GM21576 (cell line): Measurements from ENCODE around the gene RNF182.
"Not testable (repeated sequence)": the region's sequence is repeated elsewhere in the genome, so short reads cannot be mapped to it uniquely, and the experiment has no call there.

Experiments used
- ATAC-seq: cut with Tn5 transposase; IDR thresholded peaks from one replicate; pipeline ENCODE4 v1.9.1; 2021; ENCODE audit warnings: mild to moderate bottlenecking, moderate library complexity; ENCODE audit not compliant: unreplicated experiment

The RNF182 gene

GRCh38 chr6:13953061-13953705 lies 28.4 kb downstream of the RNF182 start:
- no peak for ATAC-seq

GRCh38 chr6:13965582-13966127 lies 40.9 kb downstream of the RNF182 start:
- ATAC-seq = no peak

DNA sequence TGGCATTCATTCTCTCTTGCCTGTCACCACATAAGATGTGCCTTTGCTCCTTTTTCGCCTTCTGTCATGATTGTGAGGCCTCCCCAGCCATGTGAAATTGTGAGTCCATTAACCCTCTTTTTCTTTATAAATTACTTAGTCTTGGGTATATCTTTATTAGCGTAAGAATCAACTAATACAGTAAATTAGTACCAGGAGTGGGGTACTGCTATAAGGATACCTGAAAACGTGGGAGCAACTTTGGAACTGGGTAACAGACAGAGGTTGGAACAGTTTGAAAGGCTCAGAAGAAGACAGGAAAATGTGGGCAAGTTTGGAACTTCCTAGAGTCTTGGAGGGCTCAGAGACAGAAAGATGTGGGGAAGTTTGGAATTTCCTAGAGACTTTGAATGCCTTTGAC lies 46.6 kb downstream of the RNF182 start:
- ATAC-seq = no peak

GRCh38 chr6:13972602-13973001 lies 47.9 kb downstream of the RNF182 start:
- not testable (repeated sequence) for ATAC-seq

GRCh38 chr6:13973422-13973821 lies 48.7 kb downstream of the RNF182 start:
- ATAC-seq = not testable (repeated sequence)

DNA sequence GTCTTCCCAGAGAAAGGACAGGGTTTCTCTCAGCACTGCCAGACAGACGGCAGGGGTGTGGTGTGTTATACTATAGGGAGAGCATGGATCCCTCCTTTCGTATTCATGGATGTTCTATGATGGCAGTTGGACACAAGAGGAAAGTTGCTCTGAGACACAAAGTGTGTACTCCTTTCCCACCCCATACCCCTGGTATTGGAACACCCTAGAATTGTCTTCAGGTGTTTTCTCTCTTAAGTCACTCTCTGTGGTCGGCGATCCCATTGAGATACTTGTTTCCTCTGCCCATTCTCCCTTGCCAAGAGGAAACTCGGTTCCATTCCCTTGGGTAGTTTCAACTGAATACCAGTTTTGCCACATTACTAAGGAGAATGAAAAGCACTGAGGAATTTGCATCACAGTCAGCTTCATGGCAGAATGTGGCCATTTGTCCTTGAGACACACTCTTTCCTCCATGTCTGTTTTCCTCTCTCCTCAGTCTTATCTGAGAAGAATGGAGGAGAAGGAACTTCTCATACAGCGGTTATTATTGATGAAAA lies 53.4 kb downstream of the RNF182 start:
- no peak for ATAC-seq

DNA sequence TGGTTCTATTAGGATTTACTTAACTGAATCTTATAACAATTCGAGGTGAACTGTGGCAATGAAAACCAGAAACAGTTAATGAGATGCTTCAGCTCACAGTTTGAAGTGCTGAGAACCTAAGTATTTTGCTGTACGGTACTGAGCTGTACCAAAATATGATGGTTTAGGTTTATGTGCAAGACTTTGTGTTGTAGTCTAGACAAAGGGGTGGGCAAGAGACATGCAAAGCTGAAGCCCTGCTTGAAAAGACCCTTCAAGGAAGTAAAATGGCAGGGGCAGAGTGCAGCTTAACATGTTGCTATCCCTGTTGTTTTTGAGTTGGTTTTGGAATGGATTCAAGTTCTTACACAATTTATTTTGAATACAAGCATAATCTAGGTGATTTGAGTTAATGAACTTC lies 54.0 kb downstream of the RNF182 start:
- no peak for ATAC-seq

GRCh38 chr6:13979284-13980171 lies 54.8 kb downstream of the RNF182 start:
- no peak for ATAC-seq

GRCh38 chr6:13980534-13980933 lies 55.8 kb downstream of the RNF182 start:
- ATAC-seq = no peak

DNA sequence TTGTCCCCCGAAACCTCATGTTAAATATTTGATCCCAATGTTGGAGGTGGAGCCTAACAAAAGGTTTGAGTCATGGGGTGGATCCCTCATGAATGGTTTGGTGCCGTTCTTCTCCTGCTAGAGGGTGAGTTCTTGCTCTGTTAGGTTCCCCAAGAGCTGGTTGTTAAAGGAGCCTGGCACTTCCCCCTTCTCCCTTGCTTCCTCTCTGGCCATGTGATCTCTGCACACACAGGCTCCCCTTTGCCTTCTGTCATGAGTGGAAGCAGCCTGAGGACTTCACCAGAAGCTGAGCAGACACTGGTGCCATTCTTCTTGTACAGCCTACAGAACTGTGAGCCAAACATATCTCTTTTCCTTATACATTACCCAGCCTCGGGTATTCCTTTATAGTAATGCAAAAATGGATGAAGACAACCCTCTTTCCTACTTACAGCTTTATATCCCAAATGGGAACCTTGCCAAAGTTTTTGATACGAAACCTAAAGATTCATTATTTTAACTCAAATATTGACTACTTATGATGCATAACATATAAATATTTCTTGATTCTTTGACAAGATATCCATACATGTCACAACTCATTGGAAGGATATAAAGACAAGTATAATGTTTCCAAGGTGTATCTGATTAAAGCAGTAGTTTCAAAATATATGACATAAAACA lies 61.0 kb downstream of the RNF182 start:
- no peak for ATAC-seq

DNA sequence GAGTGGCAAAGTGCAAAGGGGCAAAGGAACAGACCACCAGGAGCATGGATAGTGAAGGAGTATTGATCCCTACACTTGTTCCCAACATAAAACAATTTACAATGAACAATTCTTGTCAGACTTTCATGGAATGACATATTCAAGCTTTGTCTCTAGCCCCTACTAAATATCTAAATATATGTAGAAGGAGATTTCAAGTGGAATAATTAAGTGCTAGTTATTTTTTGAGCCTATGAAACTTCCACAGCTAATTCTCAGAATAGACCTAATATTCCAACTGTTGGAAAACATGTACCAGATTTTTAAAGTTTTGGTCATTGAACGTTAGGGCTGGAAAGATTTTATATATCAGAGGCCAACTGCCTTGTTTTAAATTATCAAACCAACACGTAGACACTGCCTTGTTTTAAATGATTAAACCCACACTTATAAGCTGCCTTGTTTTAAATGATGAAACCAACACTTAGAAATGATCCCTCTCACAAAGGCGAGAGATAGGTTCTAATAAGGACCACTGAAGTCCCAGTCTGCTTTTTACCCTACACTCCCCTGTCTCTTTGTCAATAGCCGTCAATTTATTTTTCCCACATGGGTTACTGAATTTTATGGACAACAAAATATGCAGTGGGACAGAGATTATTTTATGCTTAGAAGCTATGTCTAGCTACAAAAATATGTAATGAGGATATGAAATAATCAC lies 62.1 kb downstream of the RNF182 start:
- ATAC-seq = no peak

DNA sequence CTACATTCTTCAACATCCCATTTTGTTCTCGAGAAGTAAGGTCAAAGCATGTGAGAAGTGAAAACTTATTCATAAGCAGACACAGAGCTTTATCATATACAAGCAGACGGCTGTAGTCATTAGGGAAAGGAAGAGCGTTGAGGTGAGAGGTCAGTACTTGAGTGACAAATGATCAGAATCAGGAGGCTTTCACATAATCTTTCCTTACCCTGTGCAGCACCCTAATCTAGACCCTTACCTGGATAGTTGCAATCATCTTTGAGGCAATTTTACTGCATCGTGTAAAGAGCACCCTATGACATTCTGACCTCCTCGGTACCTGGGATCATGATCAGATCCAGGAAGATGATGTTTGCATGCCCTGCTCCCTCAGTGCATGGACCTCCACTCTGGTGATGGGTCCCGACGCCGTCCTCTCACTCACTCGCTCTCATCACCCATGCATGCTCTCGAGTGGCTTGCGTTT lies 62.7 kb downstream of the RNF182 start:
- ATAC-seq = no peak

DNA sequence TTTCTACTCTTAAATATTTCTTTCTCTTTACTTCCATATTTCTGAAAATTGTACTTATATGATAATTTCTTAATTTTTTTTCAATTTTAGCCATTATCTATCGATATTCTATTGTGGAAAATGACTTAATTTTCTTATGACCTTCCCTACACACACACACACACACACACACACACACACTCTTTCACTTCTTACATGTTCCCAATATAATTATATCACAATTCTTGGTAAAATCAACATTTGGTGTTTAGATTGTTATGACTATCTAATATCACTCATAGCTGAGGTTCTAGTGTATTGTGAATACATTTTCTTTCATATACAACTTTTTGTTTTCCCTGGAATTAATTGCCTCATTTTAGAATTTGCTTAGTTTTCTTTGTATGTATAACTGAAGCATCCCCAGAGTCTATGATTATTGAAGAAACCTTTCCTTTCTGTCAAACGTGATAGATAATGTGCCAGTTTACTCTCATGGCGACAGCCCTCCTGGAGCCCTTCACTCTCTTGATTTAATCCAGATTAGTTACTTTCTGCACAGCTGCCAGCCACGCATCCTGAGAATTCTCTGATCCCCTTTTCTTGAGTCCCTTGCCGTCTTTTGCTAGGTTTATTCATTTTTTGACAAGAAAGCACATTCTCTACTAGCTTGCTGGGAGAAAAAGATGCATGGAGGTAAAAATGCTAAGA lies 63.4 kb downstream of the RNF182 start:
- no peak for ATAC-seq

GRCh38 chr6:13988908-13989307 lies 64.2 kb downstream of the RNF182 start:
- ATAC-seq = no peak

DNA sequence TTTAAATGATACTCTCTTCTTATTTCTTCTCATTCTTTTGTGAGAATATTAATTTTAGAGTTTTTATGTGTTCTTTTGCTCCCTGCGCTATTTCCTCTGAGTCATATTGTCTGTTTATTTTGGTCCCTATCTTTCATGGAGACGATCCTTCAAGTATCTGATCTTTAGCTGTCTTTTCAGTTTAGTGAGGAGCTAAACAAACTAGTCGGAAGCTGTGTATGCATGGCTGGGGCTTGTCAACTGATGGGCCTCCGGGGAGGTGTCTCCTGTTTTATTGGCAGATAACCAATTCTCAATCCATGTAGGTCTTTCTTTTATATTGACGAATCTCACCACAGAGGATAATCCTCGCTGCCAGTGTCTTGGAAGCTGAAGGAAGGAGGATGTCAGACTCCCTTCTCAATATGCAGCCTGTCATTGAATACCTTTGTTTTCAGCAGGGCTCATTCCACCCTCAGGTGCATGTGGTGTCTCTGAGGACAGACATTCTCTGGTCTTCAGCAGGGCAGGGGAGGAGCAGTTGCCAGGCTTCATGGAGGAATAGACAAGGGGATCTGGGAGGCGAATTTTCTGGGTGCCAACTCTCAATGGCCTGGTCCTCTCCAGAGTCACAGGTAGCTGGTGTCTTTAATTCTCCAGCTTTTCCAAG lies 64.9 kb downstream of the RNF182 start:
- no peak for ATAC-seq

DNA sequence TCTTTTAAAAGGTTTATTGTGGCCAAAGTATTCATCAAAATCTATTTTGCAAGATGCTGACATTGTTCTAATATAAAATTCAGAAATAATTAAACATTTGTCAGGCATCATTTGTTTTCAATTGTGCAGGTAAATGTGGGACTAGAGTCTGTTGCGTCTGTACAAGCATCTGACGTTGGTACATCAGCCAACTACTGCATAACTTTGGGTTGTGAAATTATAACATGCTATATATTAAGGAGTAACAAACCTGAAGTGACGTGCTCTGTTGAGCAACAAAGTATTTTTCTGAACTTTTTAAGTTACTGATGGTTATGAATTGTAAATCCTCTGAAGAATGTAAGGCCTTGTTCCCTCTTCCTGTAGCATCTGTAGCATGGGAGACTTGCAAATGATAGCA lies 66.0 kb downstream of the RNF182 start:
- ATAC-seq = no peak

DNA sequence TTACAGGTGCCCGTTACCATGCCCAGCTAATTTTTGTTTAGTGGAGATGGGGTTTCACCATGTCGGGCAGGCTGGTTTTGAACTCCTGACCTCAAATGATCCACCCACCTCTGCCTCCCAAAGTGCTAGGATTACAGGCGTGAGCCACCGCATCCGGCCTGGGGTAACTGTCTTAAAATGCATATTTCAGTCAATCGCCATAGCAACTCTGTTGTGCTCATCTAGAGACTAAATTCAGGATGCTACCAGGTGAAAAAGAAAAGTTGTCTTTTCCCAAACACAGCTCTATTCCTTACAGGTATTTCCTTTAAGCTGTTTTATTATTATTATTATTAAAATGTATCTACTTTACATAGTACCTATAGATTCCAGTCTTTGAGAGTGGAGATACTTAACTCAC lies 66.6 kb downstream of the RNF182 start:
- no peak for ATAC-seq

DNA sequence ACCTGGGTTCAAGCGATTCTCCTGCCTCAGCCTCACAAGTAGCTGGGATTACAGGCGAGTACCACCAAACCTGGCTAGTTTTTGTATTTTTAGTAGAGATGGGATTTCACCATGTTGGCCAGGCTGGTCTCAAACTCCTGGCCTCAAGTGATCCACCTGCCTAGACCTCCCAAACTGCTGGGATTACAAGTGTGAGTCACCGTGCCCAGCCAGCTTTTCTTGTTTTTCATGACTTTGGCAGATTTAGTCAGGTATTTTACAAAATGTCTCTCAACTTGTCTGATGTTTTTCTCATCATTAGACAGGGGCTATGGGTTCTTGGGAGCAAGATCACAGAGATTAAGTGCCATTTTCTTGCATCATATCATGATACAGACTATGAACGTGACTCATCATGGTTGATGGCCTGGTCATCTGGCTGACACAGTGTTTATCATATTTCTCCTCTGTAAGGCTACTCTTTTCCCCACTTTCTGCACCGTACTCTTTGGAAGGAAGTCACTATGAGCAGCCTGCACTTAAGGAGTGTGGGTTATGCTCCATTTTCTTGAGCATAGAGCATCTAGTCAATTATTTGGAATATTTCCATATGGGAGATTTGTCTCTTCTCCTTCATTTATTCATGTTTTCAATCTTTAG lies 67.8 kb downstream of the RNF182 start:
- no peak for ATAC-seq

GRCh38 chr6:13993416-13993815 lies 68.7 kb downstream of the RNF182 start:
- ATAC-seq = no peak
